Central memory CD8-positive, alpha-beta T cell (primary cell): ENCODE data around the gene ISM2.
A peak's percentile ranks its signal among the peaks of the same experiment; 100 is the strongest.
"Not testable (repeated sequence)": the region's sequence is repeated elsewhere in the genome, so short reads cannot be mapped to it uniquely, and the experiment has no call there.

Source experiments
- ATAC-seq: fragments of 150-1000 bp; cut with Tn5 transposase; replicated peaks from 2 replicates; pipeline ENCODE4 v1.10.0; 2022; ENCODE audit warnings: mild to moderate bottlenecking, moderate FRiP score, moderate number of reproducible peaks; ENCODE audit not compliant: poor library complexity, severe bottlenecking; ENCODE audit errors: extremely low read depth
- DNase-seq, 2 donors: peaks; one replicate each; pipeline ENCODE4 v3.0.0; 2021; ENCODE audit warnings: low spot score in 2 of 2
- H3K27ac Mint-ChIP-seq: one replicate; pipeline ENCODE4 v1.8.0; 2022; ENCODE audit warnings: low read depth, mild to moderate bottlenecking, moderate library complexity, mixed read lengths
- H3K27me3 Mint-ChIP-seq: one replicate; pipeline ENCODE4 v1.8.0; 2022; ENCODE audit warnings: mixed read lengths
- H3K36me3 Mint-ChIP-seq: one replicate; pipeline ENCODE4 v1.8.0; 2022; ENCODE audit warnings: mild to moderate bottlenecking, moderate library complexity, mixed read lengths; ENCODE audit not compliant: insufficient read depth
- H3K4me1 Mint-ChIP-seq: one replicate; pipeline ENCODE4 v1.8.0; 2022; ENCODE audit warnings: mixed read lengths
- H3K4me3 Mint-ChIP-seq: one replicate; pipeline ENCODE4 v1.8.0; 2022; ENCODE audit warnings: mild to moderate bottlenecking, moderate library complexity, mixed read lengths
- H3K9me3 Mint-ChIP-seq: one replicate; pipeline ENCODE4 v1.8.0; 2022; ENCODE audit warnings: mixed read lengths

Gene ISM2

GRCh38 chr14:77498120-77498979, at the start of gene ISM2:
TSS of gene ISM2 (minus strand) at chr14:77498816. CDS start at chr14:77498793, 23 bp downstream.
- no peak for DNase-seq
- peaks cover 42% of the 10 kb centered on the region for H3K27me3 Mint-ChIP-seq

GRCh38 chr14:77547512-77548180, 49.0 kb upstream of the ISM2 start:
- H3K4me3 Mint-ChIP-seq = no peak overlapping the region
- H3K27me3 Mint-ChIP-seq = no peaks in the 10 kb centered on the region
- no peak for DNase-seq
- no peak overlapping the region for H3K27ac Mint-ChIP-seq
- H3K4me1 Mint-ChIP-seq = no peaks in the 10 kb centered on the region
- peaks cover 23% of the 10 kb centered on the region for H3K36me3 Mint-ChIP-seq
- no peak for ATAC-seq
- no peaks in the 10 kb centered on the region for H3K9me3 Mint-ChIP-seq

More at GRCh38 chr14:77498120-77498979, at the start of gene ISM2:
- peak; percentile 75 for ATAC-seq
- Mint-ChIP-seq H3K4me3 (peak within 1 kb of the TSS; percentile 64), H3K4me1 (no peaks in the 10 kb centered on the region), H3K9me3 (peaks cover 5% of the 10 kb centered on the region), H3K27ac (no peak within 1 kb of the TSS), H3K36me3 (no peaks in the 10 kb centered on the region)

DNA sequence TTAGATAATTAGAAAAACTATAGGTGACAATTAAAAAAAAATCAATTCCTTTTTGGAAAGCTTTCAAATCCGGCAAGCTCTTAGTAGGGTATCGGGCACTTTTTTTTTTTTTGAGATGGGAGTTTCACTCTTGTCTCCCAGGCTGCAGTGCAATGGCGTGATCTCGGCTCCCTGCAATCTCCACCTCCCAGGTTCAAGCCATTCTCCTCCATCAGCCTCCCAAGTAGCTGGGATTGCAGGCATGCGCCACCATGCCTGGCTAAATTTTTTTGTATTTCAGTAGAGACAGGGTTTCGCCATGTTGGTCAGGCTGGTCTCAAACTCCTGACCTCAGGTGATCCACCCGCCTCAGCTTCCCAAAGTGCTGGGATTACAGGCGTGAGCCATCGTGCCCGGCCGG, 46.6 kb upstream of the ISM2 start:
- not testable (repeated sequence) for DNase-seq, H3K27me3 Mint-ChIP-seq, H3K27ac Mint-ChIP-seq, H3K4me1 Mint-ChIP-seq, H3K4me3 Mint-ChIP-seq, H3K9me3 Mint-ChIP-seq, ATAC-seq
- H3K36me3 Mint-ChIP-seq = peaks cover 15% of the 10 kb centered on the region

- ATAC-seq (no peak), DNase-seq (no peak)
- no peak overlapping the region for H3K4me3 Mint-ChIP-seq
- H3K9me3 Mint-ChIP-seq = no peaks in the 10 kb centered on the region
- no peaks in the 10 kb centered on the region for H3K27me3 Mint-ChIP-seq
- H3K4me1 Mint-ChIP-seq = peaks cover 4% of the 10 kb centered on the region
- no peak overlapping the region for H3K27ac Mint-ChIP-seq
- H3K36me3 Mint-ChIP-seq = peaks cover 14% of the 10 kb centered on the region
These were observed 46.0 kb upstream of the ISM2 start for GRCh38 chr14:77544571-77544970.

- no peaks in the 10 kb centered on the region for H3K27me3 Mint-ChIP-seq
- no peak overlapping the region for H3K4me3 Mint-ChIP-seq
- peaks cover 4% of the 10 kb centered on the region for H3K4me1 Mint-ChIP-seq
- H3K9me3 Mint-ChIP-seq = no peaks in the 10 kb centered on the region
- no peak overlapping the region for H3K27ac Mint-ChIP-seq
- DNase-seq = no peak
- no peak for ATAC-seq
- peaks cover 14% of the 10 kb centered on the region for H3K36me3 Mint-ChIP-seq
These were observed 45.2 kb upstream of the ISM2 start for GRCh38 chr14:77543637-77544334.

GRCh38 chr14:77543240-77543551, 44.6 kb upstream of the ISM2 start:
- no peak overlapping the region for H3K27ac Mint-ChIP-seq

GRCh38 chr14:77542421-77543239, 44.0 kb upstream of the ISM2 start:
- DNase-seq (no peak), ATAC-seq (peak; percentile 10)
- H3K27ac Mint-ChIP-seq = no peak overlapping the region

More at GRCh38 chr14:77543240-77543551, 44.6 kb upstream of the ISM2 start:
- ATAC-seq (no peak), DNase-seq (no peak)
- Mint-ChIP-seq H3K9me3 (no peaks in the 10 kb centered on the region), H3K36me3 (peaks cover 10% of the 10 kb centered on the region), H3K4me1 (peaks cover 4% of the 10 kb centered on the region), H3K4me3 (no peak overlapping the region), H3K27me3 (no peaks in the 10 kb centered on the region)

GRCh38 chr14:77541905-77542304, 43.3 kb upstream of the ISM2 start:
- H3K27me3 Mint-ChIP-seq = no peaks in the 10 kb centered on the region
- ATAC-seq (no peak), DNase-seq (no peak)
- H3K4me3 Mint-ChIP-seq = no peak overlapping the region
- peaks cover 8% of the 10 kb centered on the region for H3K4me1 Mint-ChIP-seq
- no peak overlapping the region for H3K27ac Mint-ChIP-seq
- peaks cover 6% of the 10 kb centered on the region for H3K36me3 Mint-ChIP-seq
- H3K9me3 Mint-ChIP-seq = no peaks in the 10 kb centered on the region

More at GRCh38 chr14:77542421-77543239, 44.0 kb upstream of the ISM2 start:
- Mint-ChIP-seq H3K4me3 (no peak overlapping the region), H3K9me3 (no peaks in the 10 kb centered on the region), H3K36me3 (peaks cover 8% of the 10 kb centered on the region), H3K27me3 (no peaks in the 10 kb centered on the region), H3K4me1 (peaks cover 4% of the 10 kb centered on the region)

GRCh38 chr14:77536951-77537350, 38.3 kb upstream of the ISM2 start:
- H3K4me3 Mint-ChIP-seq, ATAC-seq, H3K9me3 Mint-ChIP-seq, DNase-seq, H3K27me3 Mint-ChIP-seq, H3K36me3 Mint-ChIP-seq, H3K27ac Mint-ChIP-seq: not testable (repeated sequence)
- peaks cover 18% of the 10 kb centered on the region for H3K4me1 Mint-ChIP-seq

DNA sequence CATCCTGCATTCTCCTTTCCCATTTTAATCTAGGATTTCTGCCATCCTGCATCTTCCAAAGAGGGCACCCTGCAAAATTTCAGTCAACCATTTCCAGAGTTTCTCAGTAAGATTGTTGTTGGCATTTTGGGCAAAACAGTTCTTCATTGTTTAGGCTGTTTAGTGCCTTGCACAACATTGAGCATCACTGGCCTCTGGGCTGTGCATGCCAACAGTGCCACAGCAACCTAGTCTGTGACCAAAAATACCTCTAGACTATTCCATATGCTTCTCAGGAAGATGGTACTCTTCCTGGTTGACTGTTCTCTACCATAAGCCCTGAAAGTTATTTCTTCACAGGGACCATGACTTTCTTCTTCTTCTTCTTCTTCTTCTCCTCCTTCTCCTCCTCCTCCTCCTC, 32.5 kb upstream of the ISM2 start:
- H3K4me1 Mint-ChIP-seq = peaks cover 15% of the 10 kb centered on the region
- H3K9me3 Mint-ChIP-seq = no peaks in the 10 kb centered on the region
- no peaks in the 10 kb centered on the region for H3K27me3 Mint-ChIP-seq
- H3K4me3 Mint-ChIP-seq = no peak overlapping the region
- DNase-seq = no peak
- no peak overlapping the region for H3K27ac Mint-ChIP-seq
- ATAC-seq = no peak
- peaks cover 15% of the 10 kb centered on the region for H3K36me3 Mint-ChIP-seq

DNA sequence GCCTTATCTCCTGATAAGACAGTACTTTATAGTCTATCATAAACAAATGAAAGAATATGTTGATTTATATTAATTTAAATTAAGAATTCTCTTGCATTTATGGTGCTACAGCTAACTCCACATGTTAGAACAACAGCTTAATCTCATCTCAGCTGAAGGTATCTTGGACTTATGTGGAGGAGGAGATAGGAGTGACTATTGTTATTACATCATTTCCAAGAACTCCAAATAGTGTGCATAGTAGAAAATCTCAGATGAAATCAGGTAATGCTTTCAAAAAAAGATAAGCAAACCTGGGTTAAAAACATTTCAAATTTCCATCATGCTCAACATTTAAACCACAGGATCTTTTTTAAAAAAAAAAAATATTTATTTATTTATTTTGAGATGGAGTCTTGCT, 31.3 kb upstream of the ISM2 start:
- no peak overlapping the region for H3K27ac Mint-ChIP-seq
- H3K27me3 Mint-ChIP-seq = no peaks in the 10 kb centered on the region
- no peaks in the 10 kb centered on the region for H3K9me3 Mint-ChIP-seq
- peaks cover 14% of the 10 kb centered on the region for H3K36me3 Mint-ChIP-seq
- H3K4me1 Mint-ChIP-seq = peaks cover 5% of the 10 kb centered on the region
- ATAC-seq (no peak), DNase-seq (no peak)
- H3K4me3 Mint-ChIP-seq = no peak overlapping the region

GRCh38 chr14:77529213-77529612, 30.6 kb upstream of the ISM2 start:
- H3K36me3 Mint-ChIP-seq = peaks cover 16% of the 10 kb centered on the region

More at GRCh38 chr14:77529213-77529612, 30.6 kb upstream of the ISM2 start:
- Mint-ChIP-seq H3K27ac (peak overlapping the region; percentile 44), H3K27me3 (no peaks in the 10 kb centered on the region), H3K9me3 (no peaks in the 10 kb centered on the region), H3K4me3 (no peak overlapping the region), H3K4me1 (peaks cover 5% of the 10 kb centered on the region)
- ATAC-seq (no peak), DNase-seq (no peak)
